Measurements from ENCODE around the gene FBN2.

Gene FBN2

GRCh38 chr5:128252756-128253155, 285.3 kb downstream of the FBN2 start:
- DNase-seq (ENCODE audit: low read depth): no peak

- DNase-seq (ENCODE audit: low read depth): no peak
These were observed 285.8 kb downstream of the FBN2 start for GRCh38 chr5:128252196-128252595.

- no peak for DNase-seq (ENCODE audit: low read depth)
These were observed 292.1 kb downstream of the FBN2 start for GRCh38 chr5:128245974-128246373.

GRCh38 chr5:128243958-128244582, 294.0 kb downstream of the FBN2 start:
- no peak for DNase-seq (ENCODE audit: low read depth)

GRCh38 chr5:128241051-128241695, 296.9 kb downstream of the FBN2 start:
- DNase-seq (ENCODE audit: low read depth): peak; percentile 67

GRCh38 chr5:128237546-128237945, 300.5 kb downstream of the FBN2 start:
- DNase-seq (ENCODE audit: low read depth): peak; percentile 37

- no peak for DNase-seq (ENCODE audit: low read depth)
These were observed 301.0 kb downstream of the FBN2 start for GRCh38 chr5:128237000-128237399.

- DNase-seq (ENCODE audit: low read depth): no peak
These were observed 301.7 kb downstream of the FBN2 start for GRCh38 chr5:128236334-128236733.

GRCh38 chr5:128234928-128235641, 303.0 kb downstream of the FBN2 start:
- DNase-seq (ENCODE audit: low read depth): no peak

GRCh38 chr5:128228521-128228920, 309.5 kb downstream of the FBN2 start:
- peak; percentile 30 for DNase-seq (ENCODE audit: low read depth)

GRCh38 chr5:128228008-128228407, 310.0 kb downstream of the FBN2 start:
- DNase-seq (ENCODE audit: low read depth): peak; percentile 86

GRCh38 chr5:128225245-128226030, 312.6 kb downstream of the FBN2 start:
- DNase-seq (ENCODE audit: low read depth): no peak

GRCh38 chr5:128224336-128224735, 313.7 kb downstream of the FBN2 start:
- DNase-seq (ENCODE audit: low read depth): no peak

- DNase-seq (ENCODE audit: low read depth): no peak
These were observed 317.2 kb downstream of the FBN2 start for GRCh38 chr5:128220841-128221240.

GRCh38 chr5:128216860-128217531, 321.0 kb downstream of the FBN2 start:
- no peak for DNase-seq (ENCODE audit: low read depth)

GRCh38 chr5:128216285-128216684, 321.8 kb downstream of the FBN2 start:
- DNase-seq (ENCODE audit: low read depth): no peak

GRCh38 chr5:128213833-128214232, 324.2 kb downstream of the FBN2 start:
- no peak for DNase-seq (ENCODE audit: low read depth)

GRCh38 chr5:128213340-128213739, 324.7 kb downstream of the FBN2 start:
- DNase-seq (ENCODE audit: low read depth): peak; percentile 78

GRCh38 chr5:128212191-128212806, 325.7 kb downstream of the FBN2 start:
- DNase-seq (ENCODE audit: low read depth): no peak

- no peak for DNase-seq (ENCODE audit: low read depth)
These were observed 329.6 kb downstream of the FBN2 start for GRCh38 chr5:128208436-128208835.

Measured in fibroblast of the conjunctiva (primary cell).